Glomerular endothelial cell (primary cell): ENCODE results near the gene SH3PXD2A. TPM values are rescaled to one million over a fixed set of nuclear protein-coding genes. Genes with fewer than 3 reads are reported as not detected.
"Not testable (repeated sequence)": the region's sequence is repeated elsewhere in the genome, so short reads cannot be mapped to it uniquely, and the experiment has no call there.

ENCODE experiments used
- DNase-seq: peaks from one replicate; pipeline ENCODE4 v3.0.0-alpha.2; 2011; ENCODE audit warnings: low read depth, low spot score; ENCODE audit errors: extremely low read depth
- total RNA-seq: library from RNA; depleted of rRNA; stranded (reverse); fragments of >200 nt; gene quantifications from 2 replicates; pipeline ENCODE4 v1.2.3, GENCODE V29; 2015

The SH3PXD2A gene
- total RNA-seq, 1 donor from 2014 or later: 24.9 TPM

DNA sequence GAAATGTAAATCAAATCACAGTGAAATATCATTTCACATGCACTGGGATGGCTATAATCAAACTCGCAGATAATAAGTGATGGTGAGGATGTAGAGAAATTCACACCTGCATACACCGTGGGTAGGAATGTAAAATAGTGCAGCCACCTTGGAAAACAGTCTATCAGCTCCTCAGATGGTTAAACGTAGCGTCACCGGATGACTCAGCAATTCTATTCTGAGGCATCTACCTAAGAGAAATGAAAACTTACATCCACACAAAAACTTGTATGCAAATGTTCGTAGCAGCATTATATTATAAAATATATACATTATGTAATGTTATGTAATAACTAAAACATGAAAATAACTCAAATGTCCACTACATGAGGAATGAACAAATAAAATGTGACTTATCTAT is 38.9 kb downstream of the SH3PXD2A start:
- DNase-seq: no peak

DNA sequence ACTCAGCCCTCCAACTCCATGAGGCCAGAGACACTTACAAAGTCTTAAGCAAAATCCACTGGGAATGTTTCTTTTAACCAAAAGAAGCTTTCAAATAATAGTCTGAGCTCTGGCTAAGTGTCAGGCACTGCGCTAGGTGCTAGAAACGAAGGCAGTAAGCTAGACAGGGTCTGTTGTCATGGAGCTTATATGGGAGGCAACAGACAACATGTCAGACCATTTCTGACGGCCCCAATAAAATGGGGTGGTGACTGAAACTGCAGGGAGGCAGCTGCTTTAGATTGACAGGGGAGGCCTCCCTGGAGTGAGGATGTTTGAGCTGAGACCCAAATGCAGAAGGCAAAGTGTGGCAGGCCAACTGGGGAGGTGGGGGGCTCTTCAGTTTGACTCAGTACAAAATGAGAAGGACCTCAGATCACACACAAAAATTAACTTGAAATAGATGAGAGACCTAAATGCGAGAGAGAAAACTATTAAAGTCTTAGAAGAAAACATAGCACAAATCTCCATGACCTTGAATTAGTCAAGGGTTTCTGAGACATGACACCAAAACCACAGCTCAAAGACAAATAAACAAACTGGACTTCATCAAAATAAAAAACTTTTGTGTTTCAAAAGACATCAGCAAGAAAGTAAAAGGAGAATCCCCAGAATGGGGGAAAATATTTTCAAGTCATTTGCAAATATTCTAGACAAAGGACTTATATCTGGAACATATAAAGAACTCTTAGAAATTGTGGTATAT is 40.6 kb downstream of the SH3PXD2A start:
- DNase-seq: no peak

- DNase-seq: no peak
Observed at GRCh38 chr10:103814105-103814504, 41.3 kb downstream of the SH3PXD2A start.

DNA sequence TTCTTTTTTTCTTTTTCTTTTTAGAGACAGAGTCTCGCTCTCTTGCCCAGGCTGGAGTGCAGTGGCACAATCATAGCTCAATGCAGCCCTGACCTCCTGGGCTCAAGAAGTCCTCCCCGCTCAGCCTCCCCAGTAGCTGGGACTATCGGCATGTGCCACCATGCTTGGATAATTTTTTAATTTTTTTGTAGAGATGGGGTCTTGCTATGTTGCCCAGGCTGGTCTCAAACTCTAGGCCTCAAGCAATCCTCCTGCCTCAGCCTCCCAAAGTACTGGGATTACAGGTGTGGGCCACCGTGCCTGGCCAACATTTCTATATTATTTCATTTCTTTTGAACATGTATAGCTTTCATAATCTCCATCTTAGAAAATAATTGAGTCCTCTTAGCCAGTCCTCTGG is 42.1 kb downstream of the SH3PXD2A start:
- DNase-seq: not testable (repeated sequence)

- DNase-seq: no peak
Observed at GRCh38 chr10:103812432-103812831, 42.9 kb downstream of the SH3PXD2A start.

- no peak for DNase-seq
Observed at GRCh38 chr10:103812004-103812403, 43.4 kb downstream of the SH3PXD2A start.

DNA sequence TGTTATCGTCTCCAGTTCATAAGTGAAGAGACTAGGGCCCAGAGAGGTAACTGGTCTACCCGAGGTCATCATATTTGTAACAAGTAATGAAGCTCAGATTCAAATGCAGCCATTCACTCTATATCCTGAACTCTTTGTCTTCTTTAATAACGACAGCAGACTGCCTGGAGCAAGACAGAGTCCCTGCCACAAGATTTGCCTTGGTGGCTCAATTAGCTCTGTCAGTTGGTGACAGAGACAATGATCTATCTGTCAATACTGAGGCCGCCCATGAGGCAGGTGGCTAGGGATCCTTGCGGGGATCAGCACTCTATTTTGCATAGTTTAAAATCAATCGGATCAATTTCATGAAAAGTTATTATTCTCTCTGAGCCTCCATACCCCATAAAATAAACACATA is 43.9 kb downstream of the SH3PXD2A start:
- no peak for DNase-seq

DNA sequence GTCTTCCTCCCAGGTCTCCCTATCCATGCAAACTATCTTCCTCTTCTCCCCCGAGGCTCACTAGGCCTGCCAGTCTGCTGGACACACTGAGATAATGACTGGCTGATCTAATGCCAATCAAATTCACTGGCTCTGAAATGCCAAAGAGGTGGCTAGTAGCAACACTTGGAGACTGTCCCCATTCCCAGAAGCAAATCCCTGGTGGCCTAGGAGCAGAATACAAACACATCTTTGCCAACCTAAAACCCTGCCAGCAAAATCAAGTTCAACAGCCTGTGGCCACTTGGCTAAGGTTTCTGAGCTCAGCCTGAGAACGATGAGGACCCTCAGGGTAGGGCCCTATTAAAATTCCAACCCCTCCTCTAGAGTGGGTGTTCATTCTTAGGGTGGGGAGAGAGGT is 46.6 kb downstream of the SH3PXD2A start:
- no peak for DNase-seq

DNA sequence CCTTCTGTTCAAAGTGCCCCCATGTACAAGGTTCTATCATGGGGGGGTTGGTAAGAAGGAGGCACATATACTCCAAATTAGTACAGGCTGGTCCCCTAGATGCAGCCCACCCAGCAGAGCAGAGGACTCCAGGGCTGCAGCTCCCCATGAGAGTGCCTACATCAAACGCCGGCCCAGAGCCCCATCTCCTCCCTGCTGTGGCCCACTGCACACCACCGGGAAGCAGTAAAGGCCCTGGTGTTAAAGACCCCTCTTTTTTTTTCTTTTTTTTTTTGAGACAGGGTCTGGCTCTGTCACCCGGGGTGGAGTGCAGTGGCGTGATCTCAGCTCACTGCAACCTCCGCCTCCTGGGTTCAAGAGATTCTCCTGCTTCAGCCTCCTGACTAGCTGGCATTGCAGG is 47.4 kb downstream of the SH3PXD2A start:
- DNase-seq: no peak

DNA sequence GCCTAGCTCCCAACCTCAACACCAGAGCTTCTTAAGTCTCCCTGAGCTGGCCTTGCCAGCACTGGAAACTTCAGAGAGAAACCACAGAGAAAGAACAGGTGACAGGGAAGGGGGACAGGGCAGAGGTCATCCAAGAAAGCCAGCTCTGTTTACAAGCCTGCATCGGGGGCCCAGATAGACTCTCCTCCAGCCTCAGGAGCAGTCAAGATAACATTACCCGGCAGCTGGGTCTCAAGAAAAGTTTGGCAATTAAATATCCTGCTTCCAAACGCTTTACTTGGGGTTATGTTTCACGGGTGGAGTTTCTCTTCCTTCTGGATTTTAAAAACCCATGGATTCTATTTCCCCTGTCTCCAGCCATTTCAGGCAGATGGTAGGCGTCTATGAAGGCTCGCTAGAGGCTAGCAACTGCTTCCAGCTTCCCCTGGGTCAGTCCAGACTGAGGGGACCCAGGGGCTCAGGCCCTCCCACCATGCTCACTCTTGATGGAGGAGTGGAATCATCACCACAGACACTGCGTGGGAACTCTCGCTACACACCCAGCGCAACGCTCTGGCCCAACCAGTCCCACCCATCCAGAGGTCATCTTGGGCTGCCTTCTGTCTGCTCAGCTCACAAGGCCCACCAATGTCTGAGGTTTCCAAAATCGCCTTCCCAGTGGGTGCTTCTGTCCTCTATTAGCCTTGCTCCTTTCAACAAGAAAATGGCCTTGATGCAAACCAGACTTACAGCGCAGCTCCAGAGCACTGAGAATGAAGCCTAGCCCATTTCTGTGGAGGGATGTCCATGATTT is 48.8 kb downstream of the SH3PXD2A start:
- no peak for DNase-seq

DNA sequence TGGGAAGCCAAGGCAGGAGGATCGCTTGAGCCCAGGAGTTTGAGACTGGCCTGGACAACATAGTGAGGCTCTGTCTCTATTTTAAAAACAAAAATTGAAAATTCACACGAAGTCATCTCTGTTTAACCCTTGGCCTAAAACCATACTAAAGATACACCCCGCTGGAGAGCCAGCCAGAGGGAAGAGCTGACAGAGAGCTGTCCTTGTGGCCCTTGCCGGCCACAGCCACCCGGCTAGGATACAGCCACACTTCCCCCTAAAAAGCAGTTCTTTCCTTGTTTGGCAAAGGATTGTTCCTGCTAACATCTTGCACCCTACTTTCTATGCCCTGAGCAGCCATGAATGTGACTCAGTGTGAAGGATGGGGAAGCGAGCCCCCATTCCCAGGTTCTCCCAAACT is 49.6 kb downstream of the SH3PXD2A start:
- DNase-seq: no peak

- no peak for DNase-seq
Observed at GRCh38 chr10:103804871-103805270, 50.5 kb downstream of the SH3PXD2A start.

DNA sequence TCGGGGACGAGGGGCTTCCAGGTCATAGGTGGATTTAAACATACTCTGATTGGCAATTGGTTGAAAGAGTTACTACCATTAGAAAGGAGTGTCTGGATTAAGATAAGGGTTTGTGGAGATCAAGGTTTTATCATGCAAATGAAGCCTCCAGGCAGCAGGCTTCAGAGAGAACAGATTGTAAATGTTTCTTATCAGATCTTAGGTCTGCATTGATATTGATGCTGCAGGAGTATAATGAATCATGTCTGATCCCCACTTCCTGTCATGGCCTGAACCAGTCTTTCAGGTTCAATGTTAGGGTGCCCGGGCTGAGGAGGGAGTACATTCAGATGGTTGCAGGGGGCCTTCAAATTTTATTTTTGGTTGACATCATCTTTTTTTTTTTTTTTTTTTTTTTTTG is 51.4 kb downstream of the SH3PXD2A start:
- DNase-seq: no peak

DNA sequence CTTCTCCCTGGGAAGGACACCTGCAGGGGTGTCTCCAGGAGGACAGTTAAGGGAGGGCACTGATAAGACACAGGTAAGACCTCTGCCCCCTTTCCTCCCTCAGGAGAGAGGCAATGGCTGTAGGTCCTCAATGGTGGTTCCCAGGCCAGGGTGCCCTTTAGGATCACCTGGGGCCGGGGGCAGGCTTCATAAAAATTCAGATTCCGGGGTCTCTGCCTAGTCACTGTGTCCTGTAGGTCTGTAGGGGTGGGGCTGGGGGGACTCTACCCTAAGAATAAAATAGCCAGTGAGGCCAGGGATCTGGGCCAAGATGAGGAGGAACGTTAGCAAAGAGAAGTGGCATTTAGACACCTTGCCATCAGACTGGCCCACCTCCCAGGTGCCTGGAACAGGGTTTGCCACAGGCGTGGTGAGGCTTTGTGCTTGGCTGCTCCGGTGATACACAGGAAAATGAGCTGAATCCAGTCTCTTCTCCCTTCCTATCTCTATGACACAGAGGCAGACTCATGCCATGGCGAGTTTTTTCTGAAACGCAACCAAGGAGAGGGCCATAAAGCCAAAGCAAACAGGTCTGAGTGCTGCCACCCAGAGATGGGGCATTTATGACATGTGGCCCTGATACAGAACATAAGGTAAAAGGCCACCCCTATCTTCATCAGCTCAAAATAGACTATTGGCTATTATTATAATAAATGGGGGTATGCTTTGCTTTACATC is 52.6 kb downstream of the SH3PXD2A start:
- DNase-seq: no peak

DNA sequence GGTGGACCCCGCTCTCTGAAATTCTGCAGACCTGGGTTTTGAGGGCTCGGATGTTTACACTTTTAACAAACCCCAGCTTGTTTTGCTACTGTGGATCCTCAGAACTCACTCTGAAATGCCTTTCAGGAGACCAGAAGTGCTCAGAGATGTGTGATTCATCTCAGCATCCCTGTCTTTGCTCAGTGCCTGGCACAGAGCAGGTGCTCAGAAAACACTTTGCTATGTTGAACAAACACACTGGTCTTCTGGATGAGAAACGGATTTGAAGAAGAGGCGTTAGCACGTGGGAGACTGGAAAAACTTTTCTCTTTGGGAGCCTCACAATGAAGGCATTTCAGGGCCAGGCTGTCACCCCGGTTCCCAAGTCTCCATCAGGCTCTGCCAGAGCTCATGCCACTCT is 53.3 kb downstream of the SH3PXD2A start:
- DNase-seq: no peak

DNA sequence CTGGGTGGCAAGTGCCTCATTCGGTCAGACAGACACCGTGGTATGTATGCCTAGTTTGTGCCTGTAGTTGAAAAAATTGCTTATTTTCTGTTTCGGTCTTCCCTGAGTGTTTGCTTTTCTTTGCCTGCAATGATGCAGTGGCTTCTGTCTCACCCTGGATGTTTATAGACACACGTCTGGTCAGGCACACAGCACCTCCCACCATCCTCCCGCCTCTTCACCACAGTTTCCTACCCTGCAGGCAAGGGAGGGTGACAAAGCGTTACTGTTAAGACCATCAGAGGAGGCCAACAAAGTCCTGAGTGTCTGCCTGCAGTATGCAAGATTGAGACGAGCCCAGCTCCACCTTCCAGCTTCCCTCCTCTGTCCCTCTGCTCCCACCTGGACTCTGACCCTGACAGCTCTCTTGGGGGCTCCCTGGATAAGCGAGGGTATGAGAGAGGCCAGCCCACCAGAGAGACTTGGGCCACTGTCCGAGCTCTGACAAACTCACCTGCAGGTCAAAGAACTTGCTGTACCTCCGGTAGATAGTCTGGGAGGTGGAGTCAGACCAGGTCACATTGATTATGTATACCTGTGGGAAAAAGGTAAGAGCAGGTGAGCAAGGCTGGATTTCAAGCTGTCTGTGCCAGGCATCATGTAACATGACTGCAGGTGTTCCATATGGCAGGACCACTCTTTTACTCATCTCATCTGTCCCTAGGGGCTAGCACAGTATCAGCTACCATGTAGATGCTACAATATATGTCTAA is 54.4 kb downstream of the SH3PXD2A start:
- no peak for DNase-seq

GRCh38 chr10:103800089-103800488 is 55.3 kb downstream of the SH3PXD2A start:
- no peak for DNase-seq

GRCh38 chr10:103799341-103799740 is 56.0 kb downstream of the SH3PXD2A start:
- DNase-seq: no peak

- no peak for DNase-seq
Observed at GRCh38 chr10:103798511-103798910, 56.9 kb downstream of the SH3PXD2A start.

- DNase-seq: no peak
Observed at GRCh38 chr10:103797857-103798256, 57.5 kb downstream of the SH3PXD2A start.
